WERI-Rb-1 (cell line): Measurements from ENCODE around the gene ATP5PB.

Experiments
- DNase-seq: peaks from one replicate; pipeline ENCODE4 v3.0.0-alpha.2; 2020
- H3K27ac ChIP-seq: fragments of 250-450 bp; sonication (Bioruptor Pico); 2 replicates; pipeline ENCODE4 v1.5.1; 2020; ENCODE audit warnings: mild to moderate bottlenecking, moderate library complexity
- H3K27me3 ChIP-seq: fragments of 250-450 bp; sonication (Bioruptor Pico); 2 replicates; pipeline ENCODE4 v1.5.1; 2021; ENCODE audit warnings: mild to moderate bottlenecking, low read depth, moderate library complexity; ENCODE audit not compliant: insufficient read depth, severe bottlenecking
- H3K36me3 ChIP-seq: fragments of 250-450 bp; sonication (Bioruptor Pico); 2 replicates; pipeline ENCODE4 v1.5.1; 2020; ENCODE audit warnings: mild to moderate bottlenecking, moderate library complexity
- H3K4me3 ChIP-seq: 2 replicates; pipeline ENCODE4 v1.5.1; 2011; ENCODE audit warnings: low read depth, mild to moderate bottlenecking, control low read depth, low read length
- H3K9me3 ChIP-seq: fragments of 250-450 bp; sonication (Bioruptor Pico); 2 replicates; pipeline ENCODE4 v1.5.1; 2021; ENCODE audit warnings: mild to moderate bottlenecking, moderate library complexity; ENCODE audit not compliant: severe bottlenecking
- TF ChIP-seq, protein P1 (sequence below): IDR thresholded peaks from 2 replicates; pipeline ENCODE4 v1.5.1; 2011; ENCODE audit warnings: low read depth, mild to moderate bottlenecking, control low read depth, inconsistent platforms, low read length

The ATP5PB gene

DNA sequence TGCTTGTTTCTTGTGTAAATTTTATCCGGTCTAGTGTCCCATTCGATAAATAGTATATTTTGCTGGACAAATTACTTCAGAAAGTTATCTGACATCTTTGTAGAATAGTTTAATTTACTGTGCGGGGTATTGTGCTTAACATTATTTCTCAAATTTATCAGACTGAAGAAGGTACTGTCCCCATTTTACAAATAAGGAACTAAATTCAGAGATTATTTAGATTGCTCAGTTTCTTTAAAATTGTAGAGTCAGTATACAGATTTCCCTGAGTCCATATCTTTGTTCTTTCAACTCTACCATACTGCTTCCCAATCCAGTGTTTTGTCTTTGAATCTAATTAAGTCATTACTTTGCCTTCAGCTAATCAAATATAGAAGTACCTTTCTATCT lies 6.4 kb downstream of the ATP5PB start:
- no peaks in the 10 kb centered on the region for H3K27me3 ChIP-seq
- H3K9me3 ChIP-seq, result no peaks in the 10 kb centered on the region
- no peak overlapping the region for H3K4me3 ChIP-seq
- TF ChIP-seq, protein P1, sequence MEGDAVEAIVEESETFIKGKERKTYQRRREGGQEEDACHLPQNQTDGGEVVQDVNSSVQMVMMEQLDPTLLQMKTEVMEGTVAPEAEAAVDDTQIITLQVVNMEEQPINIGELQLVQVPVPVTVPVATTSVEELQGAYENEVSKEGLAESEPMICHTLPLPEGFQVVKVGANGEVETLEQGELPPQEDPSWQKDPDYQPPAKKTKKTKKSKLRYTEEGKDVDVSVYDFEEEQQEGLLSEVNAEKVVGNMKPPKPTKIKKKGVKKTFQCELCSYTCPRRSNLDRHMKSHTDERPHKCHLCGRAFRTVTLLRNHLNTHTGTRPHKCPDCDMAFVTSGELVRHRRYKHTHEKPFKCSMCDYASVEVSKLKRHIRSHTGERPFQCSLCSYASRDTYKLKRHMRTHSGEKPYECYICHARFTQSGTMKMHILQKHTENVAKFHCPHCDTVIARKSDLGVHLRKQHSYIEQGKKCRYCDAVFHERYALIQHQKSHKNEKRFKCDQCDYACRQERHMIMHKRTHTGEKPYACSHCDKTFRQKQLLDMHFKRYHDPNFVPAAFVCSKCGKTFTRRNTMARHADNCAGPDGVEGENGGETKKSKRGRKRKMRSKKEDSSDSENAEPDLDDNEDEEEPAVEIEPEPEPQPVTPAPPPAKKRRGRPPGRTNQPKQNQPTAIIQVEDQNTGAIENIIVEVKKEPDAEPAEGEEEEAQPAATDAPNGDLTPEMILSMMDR, result no peak
- no peak overlapping the region for H3K27ac ChIP-seq
- no peak for DNase-seq
- peaks cover 68% of the 10 kb centered on the region for H3K36me3 ChIP-seq

DNA sequence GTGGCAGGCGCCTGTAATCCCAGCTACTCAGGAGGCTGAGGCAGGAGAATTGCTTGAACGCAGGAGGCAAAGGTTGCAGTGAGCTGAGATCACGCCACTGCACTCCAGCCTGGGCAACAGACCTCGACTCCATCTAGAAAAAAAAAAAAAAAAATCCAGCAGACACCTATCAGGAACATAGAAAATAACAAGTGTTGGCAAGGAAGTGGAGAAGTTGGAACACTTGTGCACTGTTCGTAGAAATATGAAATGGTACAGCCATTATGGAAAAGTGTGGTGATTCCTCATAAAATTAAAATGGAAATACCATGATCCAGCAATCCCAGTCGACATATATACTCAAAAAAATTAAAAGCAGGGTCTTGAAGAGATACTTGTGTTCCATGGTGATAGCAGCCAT lies 12.5 kb downstream of the ATP5PB start:
- TF ChIP-seq, protein P1, result no peak
- no peak overlapping the region for H3K4me3 ChIP-seq
- H3K27ac ChIP-seq, result no peak overlapping the region
- H3K36me3 ChIP-seq, result peaks cover 48% of the 10 kb centered on the region
- no peaks in the 10 kb centered on the region for H3K9me3 ChIP-seq
- H3K27me3 ChIP-seq, result no peaks in the 10 kb centered on the region
- DNase-seq, result no peak

DNA sequence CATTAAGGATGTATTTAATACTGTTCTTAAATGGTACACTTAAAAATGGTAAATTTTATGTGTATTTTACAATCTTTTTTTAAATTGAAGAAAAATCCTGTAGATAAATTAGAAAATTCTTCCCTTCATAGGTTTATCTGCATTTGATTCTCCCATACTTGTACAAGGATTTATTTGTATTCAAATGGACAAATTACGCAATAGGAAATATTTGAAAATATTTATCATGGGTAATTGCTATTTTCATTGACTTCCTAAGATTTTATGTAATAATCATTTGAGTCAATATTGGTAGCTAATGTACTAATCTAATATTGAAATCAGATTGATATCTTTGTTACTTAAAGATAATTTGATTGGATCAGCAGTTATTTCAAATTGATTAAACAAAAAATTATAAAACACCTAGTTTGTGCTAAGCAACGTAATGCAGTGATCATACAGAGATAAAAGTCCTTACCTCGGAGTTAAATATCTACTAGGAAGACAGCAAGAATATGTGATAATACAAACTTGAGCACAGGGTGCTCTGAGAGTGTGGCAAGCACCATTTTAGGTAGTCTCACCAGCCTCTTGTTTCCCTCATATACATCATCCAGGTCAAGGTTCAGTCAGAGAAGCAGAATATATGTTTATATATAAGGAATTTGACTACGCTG lies 13.2 kb downstream of the ATP5PB start:
- Histone ChIP-seq H3K27me3 (no peaks in the 10 kb centered on the region), H3K27ac (no peak overlapping the region), H3K4me3 (no peak overlapping the region), H3K36me3 (peaks cover 41% of the 10 kb centered on the region), H3K9me3 (no peaks in the 10 kb centered on the region)
- DNase-seq, result no peak
- TF ChIP-seq, protein P1, result no peak

DNA sequence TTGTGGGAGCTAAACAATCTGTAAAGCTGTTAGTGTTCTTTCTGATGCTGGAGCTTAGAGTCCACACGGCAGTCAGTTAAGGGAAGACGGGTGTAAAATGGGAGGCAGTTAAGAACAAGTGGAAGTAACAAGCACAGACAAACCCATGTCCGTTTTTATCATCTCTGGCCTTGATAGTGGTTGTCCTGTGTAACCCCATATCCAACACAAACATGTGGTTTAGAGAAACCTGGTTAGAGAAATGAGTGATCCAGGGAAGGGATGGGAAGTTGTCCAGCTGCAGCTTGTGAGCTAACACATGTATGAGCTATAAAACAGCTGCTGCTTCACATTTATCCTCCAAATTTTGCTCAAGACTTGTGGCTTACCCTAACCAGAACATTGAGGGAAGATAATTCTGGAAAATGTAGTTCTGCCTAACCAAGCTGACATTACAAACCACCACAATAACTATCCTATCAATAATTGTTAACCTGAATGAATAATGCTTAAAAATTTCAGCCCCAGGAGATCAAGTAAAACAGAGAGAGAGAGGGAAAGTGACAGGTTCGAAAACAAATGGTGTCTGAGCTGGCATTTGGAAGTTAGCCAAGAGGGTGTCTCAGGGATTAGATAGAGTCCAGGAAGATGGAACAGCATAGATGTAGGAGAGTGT lies 13.9 kb downstream of the ATP5PB start:
- TF ChIP-seq, protein P1, result no peak
- no peak overlapping the region for H3K27ac ChIP-seq
- no peak for DNase-seq
- H3K9me3 ChIP-seq, result no peaks in the 10 kb centered on the region
- peaks cover 34% of the 10 kb centered on the region for H3K36me3 ChIP-seq
- no peaks in the 10 kb centered on the region for H3K27me3 ChIP-seq
- H3K4me3 ChIP-seq, result no peak overlapping the region

DNA sequence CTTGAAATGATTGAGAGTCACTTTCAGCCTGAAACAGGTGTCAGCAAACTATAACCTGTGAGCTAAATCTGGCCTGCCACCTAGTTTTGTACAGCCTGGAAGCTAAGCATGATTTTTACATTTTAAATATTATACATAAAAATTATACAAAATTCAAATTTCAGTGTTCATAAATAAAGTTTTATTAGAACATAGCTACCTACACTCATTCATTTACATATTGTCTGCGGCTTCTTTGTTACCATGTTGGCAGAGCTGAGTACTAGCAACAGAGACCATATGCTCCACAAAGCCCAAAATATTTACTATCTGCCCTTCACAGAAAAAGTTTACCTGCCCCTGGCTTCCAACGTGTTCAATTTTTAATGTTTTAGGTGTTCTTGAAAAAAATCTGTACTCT lies 16.5 kb downstream of the ATP5PB start:
- Histone ChIP-seq H3K4me3 (no peak overlapping the region), H3K36me3 (peaks cover 11% of the 10 kb centered on the region), H3K27me3 (no peaks in the 10 kb centered on the region), H3K27ac (no peak overlapping the region), H3K9me3 (no peaks in the 10 kb centered on the region)
- no peak for DNase-seq
- TF ChIP-seq, protein P1, result no peak
